ENCODE results near the gene NPIPA1.
"Not testable (repeated sequence)": the region's sequence is repeated elsewhere in the genome, so short reads cannot be mapped to it uniquely, and the experiment has no call there.

Gene NPIPA1

DNA sequence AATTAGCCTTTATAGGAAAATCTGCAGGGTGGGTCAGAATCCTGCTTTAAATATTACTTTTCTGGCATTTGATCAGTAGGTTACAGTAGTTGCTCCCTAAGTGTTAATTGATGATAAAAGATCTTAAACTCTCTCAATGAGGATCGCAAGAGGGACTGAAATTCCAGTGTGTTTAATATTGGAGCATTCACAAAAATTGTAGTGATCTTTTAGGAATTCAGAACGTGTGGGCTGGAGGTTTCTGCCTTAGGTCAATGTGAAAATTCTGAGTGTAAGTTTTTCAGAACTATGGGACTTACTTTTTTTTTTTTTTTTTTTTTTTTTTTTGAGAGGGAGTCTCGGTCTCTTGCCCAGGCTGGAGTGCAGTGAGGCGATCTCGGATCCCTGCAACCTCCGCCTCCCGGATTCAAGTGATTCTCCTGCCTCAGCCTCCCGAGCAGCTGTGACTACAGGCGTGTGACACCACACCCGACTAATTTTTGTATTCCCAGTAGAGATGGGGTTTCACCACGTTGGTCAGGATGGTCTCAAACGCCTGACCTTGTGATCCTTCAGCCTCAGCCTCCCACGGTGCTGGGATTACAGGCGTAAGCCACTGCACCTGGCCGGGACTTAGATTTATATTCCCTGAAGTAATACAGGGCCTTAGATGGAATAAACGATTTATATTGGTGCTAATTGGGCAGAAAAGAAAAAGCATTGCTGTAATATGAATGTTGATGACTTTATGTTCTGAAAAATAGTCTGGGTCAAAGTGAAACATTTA, 39.9 kb downstream of the NPIPA1 start:
- not testable (repeated sequence) for DNase-seq (ENCODE audit: low read depth in 2 of 3, low spot score in 1 of 3)

DNA sequence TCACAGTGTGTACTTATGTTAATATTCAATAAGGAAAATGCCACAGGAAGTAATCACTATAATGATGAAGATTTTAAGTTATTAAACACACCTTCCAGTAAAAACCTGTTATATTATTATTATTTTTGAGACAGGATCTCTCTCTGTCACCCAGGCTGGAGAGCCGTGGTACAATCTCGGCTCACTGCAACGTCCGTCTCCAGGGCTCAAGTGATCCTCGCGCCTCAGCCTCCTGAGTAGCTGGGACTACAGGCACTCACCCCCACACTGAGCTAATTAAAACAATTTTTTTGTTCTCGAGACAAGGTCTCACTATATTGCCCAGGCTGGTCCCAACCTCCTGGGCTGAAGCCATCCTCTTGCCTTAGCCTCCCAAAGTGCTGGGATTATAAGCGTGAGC, 41.0 kb downstream of the NPIPA1 start:
- not testable (repeated sequence) for DNase-seq (ENCODE audit: low read depth in 2 of 3, low spot score in 1 of 3)

DNA sequence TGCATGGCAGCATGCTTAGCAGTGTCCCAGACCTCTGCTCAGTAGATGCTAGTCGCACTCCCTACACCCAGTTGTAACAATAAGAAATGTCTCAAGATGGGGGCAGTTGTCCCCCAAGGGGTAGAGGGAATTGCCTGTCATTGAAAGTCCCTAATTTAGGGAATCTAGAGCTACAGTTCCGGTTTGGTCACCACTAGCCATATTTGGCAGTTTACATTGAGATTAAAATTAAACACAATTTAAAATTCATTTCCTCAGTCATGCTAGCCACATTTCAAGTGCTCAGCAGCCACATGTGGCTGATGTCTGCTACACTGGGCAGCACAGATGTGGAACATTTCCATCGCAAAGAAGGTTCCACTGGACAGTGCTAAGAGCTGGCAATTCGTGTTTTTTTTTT, 41.7 kb downstream of the NPIPA1 start:
- DNase-seq (ENCODE audit: low read depth in 2 of 3, low spot score in 1 of 3): not testable (repeated sequence)

DNA sequence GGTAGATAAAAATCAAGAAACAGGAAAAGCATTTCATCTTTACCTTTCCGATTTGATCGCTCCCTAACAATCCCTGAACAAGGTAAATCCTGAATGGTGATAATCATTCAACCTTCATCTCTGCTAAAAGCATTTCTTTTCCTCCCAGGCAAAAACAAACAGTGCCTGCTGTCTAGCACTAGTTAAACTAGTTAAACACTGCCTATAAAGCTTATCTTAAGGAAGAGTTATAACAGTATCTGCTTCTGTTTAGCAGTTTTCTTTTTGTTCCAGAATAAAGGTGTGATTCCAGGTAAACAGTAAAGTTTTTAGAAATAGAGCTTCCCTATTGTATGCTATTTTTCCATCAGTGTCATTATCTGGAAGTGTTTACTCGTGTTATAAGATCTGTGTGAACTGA, 44.0 kb downstream of the NPIPA1 start:
- DNase-seq (ENCODE audit: low read depth in 2 of 3, low spot score in 1 of 3): not testable (repeated sequence)

DNA sequence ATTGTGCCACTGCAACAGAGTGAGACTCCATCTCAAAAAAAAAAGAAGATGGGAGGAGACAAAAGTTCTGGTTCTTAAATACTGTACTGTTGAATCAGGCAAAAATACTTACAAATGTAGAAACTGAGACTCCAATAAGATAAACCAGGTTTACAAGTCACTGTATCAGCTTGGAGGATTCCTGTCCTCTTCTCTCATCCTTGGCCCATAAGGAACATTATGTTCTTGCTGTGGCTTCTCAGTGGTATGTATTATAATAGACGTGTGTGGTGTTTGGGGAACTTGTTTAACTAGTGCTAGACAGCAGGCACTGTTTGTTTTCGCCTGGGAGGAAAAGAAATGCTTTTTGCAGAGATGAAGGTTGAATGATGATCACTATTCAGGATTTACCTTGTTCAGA, 45.3 kb downstream of the NPIPA1 start:
- DNase-seq (ENCODE audit: low read depth in 2 of 3, low spot score in 1 of 3): not testable (repeated sequence)

DNA sequence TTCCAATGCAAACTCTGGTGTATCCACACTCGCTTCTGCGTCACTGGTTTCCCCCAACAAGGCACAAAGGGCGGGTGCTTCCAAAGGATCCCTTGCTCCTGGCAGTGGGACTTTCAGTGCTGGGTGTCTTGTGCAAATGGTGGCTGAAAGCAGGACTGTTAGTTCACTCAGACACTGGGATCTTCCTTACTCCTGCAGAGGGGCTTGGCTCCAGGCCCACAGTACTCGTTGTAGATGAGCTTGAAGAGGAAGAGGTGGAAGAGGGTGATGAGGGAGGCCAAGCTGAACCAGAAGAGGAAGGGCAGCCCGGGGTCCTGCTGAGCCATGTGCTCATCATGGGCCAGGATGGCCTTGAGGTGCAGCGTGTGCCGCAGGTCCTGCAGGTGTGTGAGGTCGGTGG, 50.8 kb downstream of the NPIPA1 start:
- not testable (repeated sequence) for DNase-seq (ENCODE audit: low read depth in 2 of 3, low spot score in 1 of 3)

DNA sequence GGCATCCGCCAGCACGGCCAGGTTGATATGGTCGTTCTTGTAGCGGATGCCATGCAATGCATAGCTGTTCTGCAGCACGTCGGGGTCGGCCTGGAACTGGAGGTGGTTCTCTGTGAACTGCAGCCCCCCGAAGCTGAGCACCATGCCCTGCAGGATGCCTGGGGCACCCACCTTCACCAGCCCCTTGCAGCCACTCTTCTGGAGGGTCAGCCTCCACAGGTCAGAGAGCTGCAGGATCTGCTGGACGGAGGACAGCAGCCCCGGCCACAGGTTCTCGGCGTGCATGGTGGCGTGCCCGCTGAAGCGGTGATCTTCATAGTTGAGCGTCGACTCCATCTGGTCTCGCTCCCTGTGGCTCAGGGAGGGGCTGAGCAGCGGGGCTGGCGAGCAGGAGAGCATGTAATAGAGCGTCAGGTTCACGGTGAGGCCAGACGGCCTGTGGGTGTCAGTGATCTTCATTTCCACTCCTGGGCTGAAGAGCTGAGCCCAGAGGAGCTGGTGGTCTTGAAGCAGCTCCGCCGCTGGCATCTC, 51.5 kb downstream of the NPIPA1 start:
- DNase-seq (ENCODE audit: low read depth in 2 of 3, low spot score in 1 of 3): not testable (repeated sequence)

DNA sequence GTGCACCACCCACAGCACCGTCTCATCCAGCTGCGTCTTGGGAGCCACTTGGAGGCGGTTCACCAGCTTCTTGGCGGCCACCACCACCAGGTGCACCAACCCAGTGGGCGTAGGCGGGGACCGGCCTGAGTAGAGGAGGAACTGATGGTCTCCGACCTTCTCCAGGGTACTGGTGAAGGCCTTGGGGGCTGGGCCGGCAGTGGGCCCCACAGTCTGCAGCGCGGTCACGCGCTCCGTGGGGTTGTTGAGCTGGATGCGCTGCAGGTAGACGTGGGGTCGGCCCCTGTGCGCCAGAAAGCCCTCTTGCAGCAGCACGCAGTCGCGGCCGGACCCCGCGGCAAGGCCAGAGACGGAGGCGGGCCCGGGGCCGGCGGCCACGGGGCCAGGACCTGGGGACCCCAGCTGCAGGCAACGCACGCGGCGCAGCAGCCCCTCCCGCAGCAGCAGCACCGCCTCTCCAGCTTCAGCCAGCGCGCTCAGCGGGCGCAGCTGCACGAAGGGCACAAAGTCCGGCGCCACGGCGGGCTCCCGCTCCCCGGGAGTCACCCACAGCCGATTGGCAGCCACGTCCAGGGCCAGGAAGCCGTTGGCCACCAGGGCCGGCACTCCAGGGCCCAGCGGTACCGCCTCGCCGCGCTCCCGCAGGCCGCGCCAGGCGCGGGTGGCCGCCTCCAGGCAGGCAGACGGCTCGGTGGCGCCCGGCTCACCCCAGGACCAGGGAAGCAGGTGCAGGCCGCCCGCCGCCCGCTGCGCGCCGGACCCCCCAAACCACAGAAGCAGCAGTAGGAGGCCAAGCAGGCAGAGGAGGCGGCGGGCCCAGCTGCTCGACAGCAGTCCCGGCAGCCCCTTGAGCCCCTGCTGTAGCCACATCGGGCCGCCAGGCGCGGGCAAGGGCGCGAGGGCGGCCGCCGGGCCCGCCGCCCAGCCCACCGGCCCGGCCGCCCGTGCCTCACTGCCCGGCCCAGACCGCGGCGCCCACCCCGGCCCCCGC, 52.3 kb downstream of the NPIPA1 start:
- not testable (repeated sequence) for DNase-seq (ENCODE audit: low read depth in 2 of 3, low spot score in 1 of 3)

DNA sequence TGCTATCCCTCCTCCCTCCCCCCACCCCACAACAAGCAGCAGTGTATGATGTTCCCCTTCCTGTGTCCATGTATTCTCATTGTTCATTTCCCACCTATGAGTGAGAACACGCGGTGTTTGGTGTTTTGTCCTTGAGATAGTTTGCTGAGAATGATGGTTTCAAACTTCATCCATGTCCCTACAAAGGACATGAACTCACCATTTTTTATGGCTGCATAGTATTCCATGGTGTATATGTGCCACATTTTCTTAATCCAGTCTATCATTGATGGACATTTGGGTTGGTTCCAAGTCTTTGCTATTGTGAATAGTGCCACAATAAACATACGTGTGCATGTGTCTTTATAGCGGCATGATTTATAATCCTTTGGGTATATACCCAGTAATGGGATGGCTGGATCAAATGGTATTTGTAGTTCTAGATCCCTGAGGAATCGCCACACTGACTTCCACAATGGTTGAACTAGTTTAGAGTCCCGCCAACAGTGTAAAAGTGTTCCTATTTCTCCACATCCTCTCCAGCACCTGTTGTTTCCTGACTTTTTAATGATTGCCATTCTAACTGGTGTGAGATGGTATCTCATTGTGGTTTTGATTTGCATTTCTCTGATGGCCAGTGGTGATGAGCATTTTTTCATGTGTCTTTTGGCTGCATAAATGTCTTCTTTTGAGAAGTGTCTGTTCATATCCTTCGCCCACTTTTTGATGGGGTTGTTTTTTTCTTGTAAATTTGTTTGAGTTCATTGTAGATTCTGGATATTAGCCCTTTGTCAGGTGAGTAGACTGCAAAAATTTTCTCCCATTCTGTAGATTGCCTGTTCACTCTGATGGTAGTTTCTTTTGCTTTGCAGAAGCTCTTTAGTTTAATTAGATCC, 56.3 kb downstream of the NPIPA1 start:
- not testable (repeated sequence) for DNase-seq (ENCODE audit: low read depth in 2 of 3, low spot score in 1 of 3)

DNA sequence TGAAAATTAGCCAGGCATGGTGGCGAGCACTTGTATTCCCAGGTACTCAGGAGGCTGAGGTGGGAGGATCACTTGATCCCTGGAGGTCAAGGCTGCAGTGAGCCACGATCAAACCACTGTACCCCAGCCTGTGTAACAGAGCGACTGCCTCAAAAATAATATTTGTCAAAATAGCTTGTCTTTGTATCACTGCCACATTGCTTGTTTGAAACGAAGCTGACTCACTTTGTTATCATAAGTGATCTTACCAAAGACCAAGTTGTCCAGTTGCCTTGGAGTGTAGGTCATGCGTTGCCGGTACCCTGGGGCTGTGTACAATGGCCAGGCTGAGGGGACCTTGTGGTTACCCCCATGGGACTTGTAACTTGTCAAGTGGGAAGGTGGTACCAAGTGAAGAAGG, 59.5 kb downstream of the NPIPA1 start:
- DNase-seq (ENCODE audit: low read depth in 2 of 3, low spot score in 1 of 3): not testable (repeated sequence)

DNA sequence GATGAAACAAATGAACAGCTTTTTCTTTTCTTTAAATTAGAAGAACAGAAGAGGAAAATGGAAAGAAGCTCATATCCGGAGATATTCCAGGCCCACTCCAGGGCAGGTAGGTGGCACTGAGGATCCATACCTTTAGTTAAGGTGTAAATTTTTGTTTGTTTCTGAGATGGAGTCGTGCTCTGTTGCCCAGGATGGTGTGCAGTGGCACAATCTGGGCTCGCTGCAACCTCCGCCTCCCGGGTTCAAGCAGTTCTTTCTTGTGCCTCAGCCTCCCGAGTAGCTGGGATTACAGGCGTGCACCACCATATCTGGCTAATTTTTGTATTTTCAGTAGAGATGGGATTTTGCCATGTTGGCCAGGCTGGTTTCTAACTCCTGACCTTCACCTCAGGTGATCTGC, 61.1 kb downstream of the NPIPA1 start:
- DNase-seq (ENCODE audit: low read depth in 2 of 3, low spot score in 1 of 3): not testable (repeated sequence)

DNA sequence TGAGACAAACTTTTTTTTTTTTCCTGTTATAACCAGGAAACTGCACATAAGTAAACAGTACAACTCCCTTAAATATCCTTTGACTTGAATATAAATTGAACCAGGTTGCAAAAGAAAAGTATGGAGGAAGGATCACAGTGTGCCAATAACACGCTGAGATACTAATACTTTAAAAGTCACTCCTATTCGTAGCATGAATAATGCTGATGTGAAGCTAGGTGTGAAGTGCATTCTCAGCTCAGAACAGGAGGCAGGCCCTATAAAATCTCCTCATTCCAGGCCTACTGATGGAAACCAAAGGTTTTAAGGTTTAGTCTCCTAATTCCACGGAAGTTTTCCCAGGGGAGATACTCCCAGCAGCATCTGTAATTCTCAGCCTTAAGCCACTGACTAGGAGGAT, 62.6 kb downstream of the NPIPA1 start:
- DNase-seq (ENCODE audit: low read depth in 2 of 3, low spot score in 1 of 3): not testable (repeated sequence)
